NCI-H2227 (cell line): Measurements from ENCODE around the gene KRTAP17-1.
"Not testable (repeated sequence)": the region's sequence is repeated elsewhere in the genome, so short reads cannot be mapped to it uniquely, and the experiment has no call there.

Experiments
- DNase-seq: peaks from one replicate; lab custom pipeline; 2025; ENCODE audit not compliant: unreplicated experiment; lab: John Stamatoyannopoulos, UW

The KRTAP17-1 gene

DNA sequence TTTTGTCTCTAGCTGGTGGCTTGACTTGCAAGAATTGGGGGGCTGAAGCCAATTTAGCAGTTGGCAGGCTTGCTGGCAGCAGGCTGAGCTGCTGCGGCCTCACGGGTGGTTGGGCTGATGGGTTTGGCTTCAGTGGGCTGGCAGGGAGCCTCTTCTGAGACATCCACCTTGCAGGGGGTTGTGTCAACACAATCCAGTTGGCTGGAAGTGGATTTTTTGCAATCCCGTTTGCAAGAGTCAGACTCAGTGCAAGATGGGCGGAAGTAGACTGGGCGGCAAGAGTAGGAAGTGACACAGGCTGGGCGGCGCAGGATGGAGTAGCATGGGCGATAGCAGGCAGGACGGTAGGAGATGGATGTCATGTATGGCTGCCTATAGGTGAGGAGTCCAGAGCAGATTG, 7.9 kb downstream of the KRTAP17-1 start:
- no peak for DNase-seq

- DNase-seq, result no peak
Observed at GRCh38 chr17:41304091-41304490, 11.4 kb downstream of the KRTAP17-1 start.

DNA sequence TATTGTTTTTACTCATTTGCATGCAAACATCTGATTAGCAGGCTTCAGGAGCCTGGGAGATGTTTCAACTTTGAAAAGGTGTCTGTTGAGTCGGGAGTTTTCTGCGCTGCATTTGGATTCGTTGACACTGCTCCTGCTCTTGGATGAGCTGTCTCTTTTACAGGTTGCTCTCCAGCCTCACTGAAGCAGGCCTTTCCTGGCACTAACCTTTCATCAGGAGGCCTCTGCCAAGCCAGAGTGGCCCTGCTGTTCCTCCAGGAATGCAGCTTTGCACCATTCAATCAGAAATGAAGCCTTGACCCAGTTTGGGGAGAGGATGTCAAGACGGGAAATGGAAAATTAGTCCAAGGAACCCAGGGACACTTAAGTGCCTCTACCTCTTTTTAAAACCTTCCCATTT, 12.5 kb downstream of the KRTAP17-1 start:
- no peak for DNase-seq

DNA sequence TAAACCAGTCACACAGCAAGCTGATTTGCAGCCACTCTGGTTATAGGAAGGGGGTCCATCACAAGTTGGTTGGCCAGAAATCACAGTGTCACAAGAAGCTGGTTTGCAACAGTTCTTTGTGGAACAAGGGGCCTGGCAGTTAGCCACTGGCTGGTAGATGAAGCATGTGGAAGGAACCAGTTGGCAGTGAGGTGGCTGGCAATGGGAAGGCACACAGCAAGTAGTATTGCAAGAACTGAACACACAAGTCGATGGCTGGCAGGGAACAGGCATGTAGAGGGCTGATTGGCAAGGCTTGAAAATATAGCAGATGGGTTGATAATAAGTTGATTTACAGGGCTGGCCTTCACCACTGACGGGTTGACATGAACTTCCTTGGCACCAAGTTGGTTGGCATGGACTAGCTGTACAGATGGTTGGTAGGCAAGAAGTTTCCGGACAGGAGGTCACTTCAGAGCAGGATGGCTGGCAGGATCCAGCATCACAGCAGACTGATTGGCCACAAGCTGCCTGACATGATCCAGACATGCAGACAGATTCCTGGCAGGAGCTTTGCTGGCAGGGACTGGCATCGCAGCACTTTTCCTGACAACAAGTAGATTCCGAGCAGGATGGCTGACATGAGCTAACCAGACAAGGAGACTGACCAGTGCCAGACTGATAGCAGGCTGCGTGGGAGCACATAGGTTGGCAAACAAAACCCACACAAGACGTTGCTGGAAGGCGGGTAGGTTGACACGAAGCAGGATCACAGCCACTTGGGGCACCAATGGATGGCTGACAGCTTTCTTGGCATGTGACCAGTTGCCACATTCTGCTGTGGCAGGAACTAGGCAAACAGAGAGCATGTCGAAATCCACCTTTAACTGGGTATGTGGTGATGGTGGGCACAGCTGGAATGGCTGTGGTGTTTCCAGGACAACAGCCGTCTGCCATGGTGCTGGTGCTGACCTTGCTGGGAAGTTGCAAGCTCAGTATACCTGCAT, 13.3 kb downstream of the KRTAP17-1 start, which contains the start of gene KRTAP29-1:
KRTAP29-1 (minus strand) TSS at position 936 of the 986 bp plus-strand sequence; CDS start at position 936, 0 bp downstream.
- DNase-seq, result no peak

GRCh38 chr17:41301204-41301790, 14.2 kb downstream of the KRTAP17-1 start:
- no peak for DNase-seq

DNA sequence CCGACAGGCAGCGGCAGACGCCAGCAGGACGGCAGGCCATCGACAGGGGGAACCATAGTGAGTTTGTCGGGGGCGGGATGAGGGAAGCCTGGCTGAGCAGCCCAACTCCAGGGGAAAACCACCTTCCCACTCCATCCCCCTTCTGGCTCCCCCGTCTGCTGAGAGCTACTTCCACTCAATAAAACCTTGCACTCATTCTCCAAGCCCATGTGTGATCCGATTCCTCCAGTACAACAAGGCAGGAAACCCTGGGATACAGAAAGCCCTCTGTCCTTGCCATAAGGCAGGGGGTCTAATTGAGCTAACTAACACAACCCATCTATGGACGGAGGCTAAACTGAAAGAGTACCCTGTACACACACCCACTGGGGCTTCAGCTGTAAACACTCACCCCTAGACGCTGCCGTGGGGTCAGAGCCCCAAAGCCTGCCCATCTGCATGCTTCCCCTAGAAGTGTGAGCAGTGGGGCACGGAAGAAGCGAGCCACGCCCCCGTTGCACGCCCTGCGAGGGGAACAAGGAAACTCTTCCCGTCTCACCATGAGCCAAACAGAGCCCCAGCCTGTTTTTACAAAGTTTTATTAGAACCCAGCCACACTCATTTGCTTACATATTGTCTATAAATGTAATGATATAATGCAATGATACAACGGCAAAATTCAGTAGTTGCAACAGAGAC, 16.9 kb downstream of the KRTAP17-1 start:
- DNase-seq, result no peak

DNA sequence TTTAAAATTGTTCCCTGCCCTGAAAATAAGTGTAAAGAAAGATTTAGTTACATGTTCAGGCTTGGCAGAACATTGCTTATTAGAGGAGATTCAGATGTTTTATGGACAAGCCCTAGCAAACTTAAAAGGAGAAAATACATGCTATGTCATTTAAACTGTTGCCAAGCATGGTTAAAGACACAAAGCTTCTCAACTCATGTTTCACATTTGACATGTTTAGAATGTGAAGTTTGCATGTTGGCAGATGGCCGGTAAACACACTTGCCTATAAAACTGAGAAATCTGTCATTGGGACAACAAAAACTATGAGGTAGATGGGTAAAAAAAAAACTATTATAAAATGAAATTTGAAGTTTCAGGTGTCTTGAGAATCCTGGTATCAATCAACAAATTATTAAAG, 18.7 kb downstream of the KRTAP17-1 start:
- DNase-seq, result no peak

- DNase-seq, result no peak
Observed at GRCh38 chr17:41294016-41294415, 21.5 kb downstream of the KRTAP17-1 start.

GRCh38 chr17:41287050-41287449, 28.5 kb downstream of the KRTAP17-1 start:
- no peak for DNase-seq

DNA sequence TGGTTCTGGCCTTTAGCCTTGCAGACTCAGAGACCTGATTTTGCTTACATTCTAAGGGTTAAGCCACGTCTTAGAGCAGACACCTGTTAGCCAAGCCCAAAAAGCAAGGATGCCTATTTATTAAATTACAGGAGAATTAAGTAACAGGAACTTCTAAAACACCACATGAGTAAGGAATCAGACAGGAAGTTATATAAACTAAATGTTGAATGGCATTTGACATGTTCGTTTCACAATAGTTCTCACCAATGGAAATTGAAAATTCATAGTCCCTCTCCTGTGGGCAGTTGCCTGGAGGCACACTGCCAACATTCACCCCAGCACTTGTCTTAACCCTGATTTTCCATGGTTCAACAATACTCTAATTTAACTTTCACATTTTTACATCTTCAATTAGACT, 31.0 kb downstream of the KRTAP17-1 start:
- DNase-seq, result no peak

DNA sequence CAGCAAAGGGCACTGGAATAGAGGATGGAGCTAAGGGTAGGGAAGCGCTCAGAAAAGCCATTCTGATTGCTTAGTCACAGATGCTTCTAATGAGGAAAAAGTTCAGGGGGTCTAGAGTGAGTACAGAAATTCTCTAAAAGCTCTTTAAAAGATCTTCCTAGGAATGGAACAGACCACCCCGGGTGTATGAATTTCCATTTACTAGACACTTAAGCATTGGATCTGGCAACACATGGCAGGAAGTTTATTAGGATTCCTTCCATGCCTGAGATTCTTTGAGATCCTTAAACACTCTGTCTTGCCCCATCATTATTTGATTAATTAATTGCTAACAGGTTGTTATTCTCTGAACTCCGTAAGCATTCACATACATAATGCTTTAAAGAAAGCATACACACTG, 31.5 kb downstream of the KRTAP17-1 start:
- DNase-seq, result no peak

GRCh38 chr17:41278176-41278955, 37.1 kb downstream of the KRTAP17-1 start:
- no peak for DNase-seq

GRCh38 chr17:41275648-41276190, 39.8 kb downstream of the KRTAP17-1 start, which contains the start of gene KRTAP9-7:
Gene KRTAP9-7 (plus strand): TSS chr17:41275698. CDS start chr17:41275698, 0 bp downstream.
- DNase-seq, result not testable (repeated sequence)

DNA sequence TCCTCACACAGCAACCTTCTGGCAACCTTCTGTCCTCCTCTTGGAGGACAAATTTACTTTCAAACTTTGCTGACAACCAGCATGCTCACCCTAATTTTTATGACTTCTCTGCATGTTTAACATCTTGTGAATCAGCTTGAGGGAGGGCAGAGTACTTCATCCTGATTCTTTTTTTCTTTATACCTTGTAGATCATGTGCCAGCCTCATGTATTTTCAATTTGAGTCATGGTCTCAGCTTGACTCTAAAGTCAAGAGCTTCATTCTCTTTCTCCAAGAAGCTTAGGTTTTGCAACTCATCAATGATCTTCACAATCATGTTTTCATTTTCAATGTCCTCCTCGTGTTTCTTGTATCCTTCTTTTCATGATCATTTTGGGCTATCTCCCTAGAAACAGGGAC, 43.7 kb downstream of the KRTAP17-1 start:
- DNase-seq, result no peak

- not testable (repeated sequence) for DNase-seq
Observed at GRCh38 chr17:41271323-41271722, 44.2 kb downstream of the KRTAP17-1 start.

GRCh38 chr17:41267711-41268110, 47.8 kb downstream of the KRTAP17-1 start:
- DNase-seq, result no peak

GRCh38 chr17:41265078-41265477, 50.4 kb downstream of the KRTAP17-1 start, which contains the start of gene KRTAP9-6:
Gene KRTAP9-6 (plus strand): TSS chr17:41265378. CDS start chr17:41265378, 0 bp downstream.
- no peak for DNase-seq
